ENCODE results near the gene MANF. TPM values are rescaled to one million over a fixed set of nuclear protein-coding genes. Genes with fewer than 3 reads are reported as not detected.

Gene MANF
- total and polyA plus RNA-seq, 2 donors (not counting 1 experiment from before 2014, with no cell fraction given): 19.8 to 29.7 TPM

DNA sequence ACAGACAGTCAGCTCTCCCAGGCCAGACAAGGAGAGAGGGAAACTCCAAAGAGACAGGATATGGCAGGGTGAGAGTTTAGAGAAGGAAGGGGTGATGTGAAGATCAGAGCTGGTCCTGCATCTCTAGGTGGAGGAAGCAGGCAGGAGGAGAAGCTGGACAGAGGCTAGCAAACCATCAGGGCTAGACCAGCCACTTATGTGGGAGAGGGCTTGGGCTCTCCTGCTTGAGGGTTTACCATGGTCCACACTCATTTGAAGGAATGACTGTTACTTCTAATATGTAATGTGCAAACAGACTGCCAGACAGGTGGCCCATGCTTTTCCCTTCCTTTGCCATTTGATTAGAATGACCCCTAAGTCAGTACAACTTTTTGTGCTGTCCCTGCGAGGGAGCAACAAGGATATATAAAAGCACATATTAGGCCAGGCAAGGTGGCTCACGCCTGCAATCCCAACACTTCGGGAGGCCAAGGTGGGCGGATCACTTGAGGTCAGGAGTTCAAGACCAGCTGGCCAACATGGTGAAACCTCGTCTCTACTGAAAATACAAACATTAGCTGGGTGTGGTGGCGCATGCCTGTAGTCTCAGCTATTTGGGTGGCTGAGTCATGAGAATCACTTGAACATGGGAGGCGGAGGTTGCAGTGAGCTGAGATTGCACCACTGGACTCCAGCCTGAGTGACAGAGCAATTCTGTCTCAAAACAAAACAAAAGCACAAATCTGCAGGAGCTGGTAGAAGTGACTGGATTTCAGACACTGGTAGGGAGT lies 41.0 kb upstream of the MANF start:
- Histone ChIP-seq H3K79me2 (ENCODE audit: control insufficient read depth, insufficient read depth, low read length) (no peaks in the 10 kb centered on the region), H3K4me1 (ENCODE audit: control insufficient read depth in 2 of 2, insufficient read depth in 2 of 2, low read length in 2 of 2) (no peaks in the 10 kb centered on the region), H2AFZ (ENCODE audit: insufficient read depth, low read depth, low read length, poor library complexity, severe bottlenecking) (no peak overlapping the region), H3K9me3 (ENCODE audit: control extremely low read depth in 1 of 3, control insufficient read depth in 2 of 3, insufficient read depth in 1 of 3, low read length in 2 of 3) (no peaks in the 10 kb centered on the region), H3K4me3 (ENCODE audit: control extremely low read depth in 1 of 5, extremely low read depth in 1 of 5, insufficient read depth in 1 of 5, low read depth in 2 of 5, low read length in 4 of 5) (no peak overlapping the region), H3K9ac (ENCODE audit: low read length) (no peak overlapping the region), H3K27ac (ENCODE audit: low read length in 2 of 2) (no peak overlapping the region), H3K27me3 (replicated peaks in 1 of 4; ENCODE audit: control extremely low read depth in 1 of 4, control insufficient read depth in 3 of 4, insufficient read depth in 4 of 4, low read length in 3 of 4) (no peaks in the 10 kb centered on the region), H3K36me3 (replicated peaks in 1 of 2; ENCODE audit: control extremely low read depth in 1 of 2, control insufficient read depth in 1 of 2, extremely low read depth in 1 of 2, insufficient read depth in 2 of 2, low read length in 1 of 2) (no peaks in the 10 kb centered on the region), H4K20me1 (ENCODE audit: control insufficient read depth, insufficient read depth, low read length, poor library complexity, severe bottlenecking) (no peaks in the 10 kb centered on the region), H3K4me2 (replicated peaks; ENCODE audit: low read depth, low read length, poor library complexity, severe bottlenecking) (no peak overlapping the region)
- no peak for ATAC-seq (ENCODE audit: low read depth)
- WGBS (ENCODE audit: insufficient coverage): 96% methylated on average over 5 of the region's 7 CpGs
- TF ChIP-seq, protein P1, sequence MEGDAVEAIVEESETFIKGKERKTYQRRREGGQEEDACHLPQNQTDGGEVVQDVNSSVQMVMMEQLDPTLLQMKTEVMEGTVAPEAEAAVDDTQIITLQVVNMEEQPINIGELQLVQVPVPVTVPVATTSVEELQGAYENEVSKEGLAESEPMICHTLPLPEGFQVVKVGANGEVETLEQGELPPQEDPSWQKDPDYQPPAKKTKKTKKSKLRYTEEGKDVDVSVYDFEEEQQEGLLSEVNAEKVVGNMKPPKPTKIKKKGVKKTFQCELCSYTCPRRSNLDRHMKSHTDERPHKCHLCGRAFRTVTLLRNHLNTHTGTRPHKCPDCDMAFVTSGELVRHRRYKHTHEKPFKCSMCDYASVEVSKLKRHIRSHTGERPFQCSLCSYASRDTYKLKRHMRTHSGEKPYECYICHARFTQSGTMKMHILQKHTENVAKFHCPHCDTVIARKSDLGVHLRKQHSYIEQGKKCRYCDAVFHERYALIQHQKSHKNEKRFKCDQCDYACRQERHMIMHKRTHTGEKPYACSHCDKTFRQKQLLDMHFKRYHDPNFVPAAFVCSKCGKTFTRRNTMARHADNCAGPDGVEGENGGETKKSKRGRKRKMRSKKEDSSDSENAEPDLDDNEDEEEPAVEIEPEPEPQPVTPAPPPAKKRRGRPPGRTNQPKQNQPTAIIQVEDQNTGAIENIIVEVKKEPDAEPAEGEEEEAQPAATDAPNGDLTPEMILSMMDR (IDR thresholded peaks at IDR 0.05): no peak
- no peak for TF ChIP-seq EZH2 (IDR thresholded peaks at IDR 0.05; ENCODE audit: borderline replicate concordance, insufficient read depth, low read depth, low read length, poor library complexity, severe bottlenecking)
- DNase-seq: no peak
- CTCF ChIA-PET: interaction anchor here (0.6 kb wide), 1 partner anchor 1340 kb away, joined by 7 read pairs; no protein-coding TSS in a partner anchor
- Mint-ChIP-seq H3K27me3 (peaks cover 12% of the 10 kb centered on the region), H3K4me1 (no peaks in the 10 kb centered on the region), H3K27ac (no peak overlapping the region), H3K4me3 (no peak overlapping the region), H3K9me3 (ENCODE audit: insufficient read depth) (no peaks in the 10 kb centered on the region)
- POLR2A ChIA-PET: no interaction called here
- intact Hi-C loops (cut with micrococcal nuclease): no loop called here

GRCh38 chr3:51350751-51351150 lies 34.3 kb upstream of the MANF start:
- intact Hi-C loops (cut with micrococcal nuclease): no loop called here
- POLR2A ChIA-PET: no interaction called here
- H3K79me2 ChIP-seq (ENCODE audit: control insufficient read depth, insufficient read depth, low read length): no peaks in the 10 kb centered on the region
- H3K27me3 ChIP-seq (replicated peaks in 1 of 4; ENCODE audit: control extremely low read depth in 1 of 4, control insufficient read depth in 3 of 4, insufficient read depth in 4 of 4, low read length in 3 of 4): no peaks in the 10 kb centered on the region
- no peak overlapping the region for H3K4me2 ChIP-seq (replicated peaks; ENCODE audit: low read depth, low read length, poor library complexity, severe bottlenecking)
- no peaks in the 10 kb centered on the region for H3K4me1 ChIP-seq (ENCODE audit: control insufficient read depth in 2 of 2, insufficient read depth in 2 of 2, low read length in 2 of 2)
- peaks cover 19% of the 10 kb centered on the region for H3K27me3 Mint-ChIP-seq
- H3K4me3 Mint-ChIP-seq: no peak overlapping the region
- WGBS (ENCODE audit: insufficient coverage): no CpG with 5 or more reads among the region's 1 CpG
- no peaks in the 10 kb centered on the region for H3K9me3 ChIP-seq (ENCODE audit: control extremely low read depth in 1 of 3, control insufficient read depth in 2 of 3, insufficient read depth in 1 of 3, low read length in 2 of 3)
- CTCF ChIA-PET: no interaction called here
- H3K4me3 ChIP-seq (ENCODE audit: control extremely low read depth in 1 of 5, extremely low read depth in 1 of 5, insufficient read depth in 1 of 5, low read depth in 2 of 5, low read length in 4 of 5): no peak overlapping the region
- no peak overlapping the region for H3K9ac ChIP-seq (ENCODE audit: low read length)
- H3K4me1 Mint-ChIP-seq: no peaks in the 10 kb centered on the region
- H4K20me1 ChIP-seq (ENCODE audit: control insufficient read depth, insufficient read depth, low read length, poor library complexity, severe bottlenecking): no peaks in the 10 kb centered on the region
- DNase-seq: no peak
- no peak overlapping the region for H3K27ac ChIP-seq (ENCODE audit: low read length in 2 of 2)
- no peak overlapping the region for H2AFZ ChIP-seq (ENCODE audit: insufficient read depth, low read depth, low read length, poor library complexity, severe bottlenecking)
- H3K27ac Mint-ChIP-seq: no peak overlapping the region
- no peaks in the 10 kb centered on the region for H3K9me3 Mint-ChIP-seq (ENCODE audit: insufficient read depth)
- no peak for ATAC-seq (ENCODE audit: low read depth)
- TF ChIP-seq EZH2 (IDR thresholded peaks at IDR 0.05; ENCODE audit: borderline replicate concordance, insufficient read depth, low read depth, low read length, poor library complexity, severe bottlenecking): no peak
- TF ChIP-seq, protein P1 (IDR thresholded peaks at IDR 0.05): no peak
- no peaks in the 10 kb centered on the region for H3K36me3 ChIP-seq (replicated peaks in 1 of 2; ENCODE audit: control extremely low read depth in 1 of 2, control insufficient read depth in 1 of 2, extremely low read depth in 1 of 2, insufficient read depth in 2 of 2, low read length in 1 of 2)
